Brain pericyte (primary cell): Measurements from ENCODE around the gene TULP4.
"Not testable (repeated sequence)": the region's sequence is repeated elsewhere in the genome, so short reads cannot be mapped to it uniquely, and the experiment has no call there.

Experiments used
- DNase-seq: peaks from one replicate; pipeline ENCODE4 v3.0.0-alpha.2; 2012; ENCODE audit warnings: low read depth, low spot score

Gene TULP4

DNA sequence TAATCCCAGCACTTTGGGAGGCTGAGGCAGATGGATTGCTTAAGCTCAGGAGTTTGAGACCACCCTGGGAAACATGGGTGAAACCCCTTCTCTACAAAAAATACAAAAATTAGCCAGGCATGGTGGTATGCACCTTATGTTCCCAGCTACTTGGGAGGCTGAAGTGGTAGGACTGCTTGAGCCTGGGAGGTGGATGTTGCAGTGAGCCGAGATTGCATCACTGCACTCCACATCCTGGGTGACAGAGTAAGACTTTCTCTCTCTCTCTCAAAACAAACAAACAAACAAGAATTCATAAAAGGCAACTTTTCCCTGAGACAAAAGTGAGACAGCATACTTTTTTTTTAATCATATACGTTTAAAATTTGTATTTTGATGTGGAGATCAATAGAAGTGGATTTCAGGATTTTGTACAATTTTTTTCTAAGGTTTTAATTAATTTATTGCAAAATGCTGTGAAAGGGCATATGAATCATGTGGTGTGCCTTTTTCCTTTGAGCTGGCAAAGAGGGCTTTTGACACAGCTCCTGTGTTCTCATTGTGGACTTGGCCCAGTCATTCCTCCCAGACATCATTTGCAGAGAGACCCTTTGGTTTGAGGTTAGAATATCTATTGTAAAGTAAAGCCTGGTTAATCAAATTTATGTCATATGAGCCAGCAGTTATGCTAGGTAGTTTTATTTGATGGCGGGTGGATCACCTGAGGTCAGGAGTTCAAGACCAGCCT lies 77.1 kb downstream of the TULP4 start:
- no peak for DNase-seq

DNA sequence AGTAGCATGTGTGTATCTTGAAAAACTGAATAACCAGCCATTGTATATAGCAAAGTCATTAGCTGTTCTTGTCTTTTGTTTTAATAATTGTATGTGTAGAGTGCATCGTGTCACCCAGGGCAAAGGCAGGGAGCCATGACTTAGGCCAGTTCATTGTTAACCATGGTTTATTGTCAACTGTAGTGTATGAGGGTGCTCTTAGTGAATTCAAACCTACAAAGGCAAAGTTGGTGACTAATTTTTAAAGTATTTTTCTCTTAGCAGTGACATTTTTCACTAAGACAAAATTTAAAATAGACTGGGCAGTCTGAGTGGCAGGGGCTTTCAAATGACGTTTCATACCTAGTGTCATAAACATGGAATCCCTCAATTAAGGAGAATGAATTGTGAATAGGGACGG lies 79.0 kb downstream of the TULP4 start:
- no peak for DNase-seq

DNA sequence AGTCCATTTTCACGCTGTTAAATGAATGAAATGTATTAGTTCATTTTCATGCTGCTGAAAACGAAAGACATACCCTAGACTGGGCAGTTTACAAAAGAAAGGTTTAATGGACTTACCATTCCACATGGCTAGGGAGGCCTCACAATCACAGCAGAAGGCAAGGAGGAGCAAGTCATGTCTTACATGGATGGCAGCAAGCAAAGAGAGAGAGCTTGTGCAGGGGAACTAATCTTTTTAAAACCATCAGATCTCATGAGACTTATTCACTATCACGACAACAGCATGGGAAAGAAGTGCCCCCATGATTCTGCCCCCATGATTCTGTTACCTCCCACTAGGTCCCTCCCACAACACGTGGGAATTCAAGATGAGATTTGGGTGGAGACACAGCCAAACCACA lies 79.7 kb downstream of the TULP4 start:
- not testable (repeated sequence) for DNase-seq

DNA sequence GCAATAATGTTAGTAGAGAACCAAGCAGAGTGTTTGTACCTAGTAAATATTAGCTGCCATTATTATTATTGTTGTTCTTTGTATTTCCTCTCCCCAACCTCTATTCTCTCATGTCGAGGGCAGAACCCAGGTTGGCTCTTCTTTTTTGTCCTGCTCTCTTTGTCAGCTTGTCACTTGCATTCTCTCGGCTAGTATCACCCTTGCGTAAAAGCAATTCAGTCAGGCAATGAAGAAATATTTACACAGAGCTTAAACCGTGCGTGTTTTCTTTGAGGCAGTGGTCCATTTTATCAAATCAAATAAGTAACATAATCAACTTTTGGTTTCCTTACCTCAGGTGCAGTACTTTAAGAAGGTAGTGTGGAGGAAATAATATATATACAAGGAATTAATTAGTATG lies 83.9 kb downstream of the TULP4 start:
- no peak for DNase-seq

DNA sequence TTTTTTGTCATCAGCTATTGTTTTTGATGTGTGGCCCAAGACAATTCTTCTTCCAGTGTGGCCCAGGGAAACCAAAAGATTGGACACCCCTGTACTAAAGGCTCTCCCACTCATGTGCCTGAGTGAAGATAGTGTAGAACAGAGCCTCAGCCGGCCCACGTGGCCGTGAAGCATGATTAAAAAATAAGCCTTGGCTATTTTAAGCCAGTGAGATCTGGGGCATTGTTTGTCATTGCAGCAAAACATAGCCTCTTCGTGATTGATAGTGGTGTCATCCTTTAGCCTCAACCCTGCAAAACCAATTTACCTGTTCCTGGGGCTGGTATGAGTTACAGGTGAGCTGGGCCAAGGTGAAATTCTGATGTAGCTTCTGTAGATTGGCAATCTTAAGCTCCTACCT lies 85.3 kb downstream of the TULP4 start:
- no peak for DNase-seq

DNA sequence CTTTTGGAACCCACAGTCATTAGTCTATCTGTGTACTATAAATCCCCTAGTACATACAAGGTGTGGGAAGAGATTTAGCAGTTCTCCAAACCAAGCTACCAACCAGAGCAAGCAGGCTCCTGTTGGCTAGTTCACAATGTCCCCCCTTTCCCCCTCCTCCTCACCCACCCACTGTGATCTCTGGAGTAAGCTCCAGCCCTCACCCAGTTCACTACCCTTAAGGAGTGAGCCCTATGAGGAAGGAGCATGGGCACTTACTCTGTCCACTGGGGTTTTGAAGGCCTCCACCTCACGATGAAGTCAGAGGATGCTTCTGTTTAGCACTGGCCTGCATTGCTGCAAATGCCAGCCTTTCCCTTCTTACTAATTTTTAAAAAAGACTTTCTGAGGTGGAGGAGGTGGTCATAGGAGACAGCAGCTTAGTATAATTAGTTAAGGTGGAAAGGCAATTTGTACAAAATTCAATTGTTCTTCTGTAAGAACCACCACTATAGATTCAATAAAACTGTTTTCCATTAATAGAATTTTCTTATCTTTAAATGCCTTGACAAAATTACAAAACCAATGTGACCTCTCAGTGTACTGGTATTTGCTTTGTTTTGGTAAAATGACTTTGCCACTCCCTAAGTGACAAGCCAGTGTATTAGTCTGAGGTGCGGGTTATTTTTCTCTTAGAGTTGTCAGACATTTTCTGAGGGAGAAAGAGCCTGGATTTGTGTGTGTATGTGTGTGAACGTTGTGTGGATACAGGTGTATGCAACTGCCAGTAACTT lies 86.2 kb downstream of the TULP4 start:
- no peak for DNase-seq

DNA sequence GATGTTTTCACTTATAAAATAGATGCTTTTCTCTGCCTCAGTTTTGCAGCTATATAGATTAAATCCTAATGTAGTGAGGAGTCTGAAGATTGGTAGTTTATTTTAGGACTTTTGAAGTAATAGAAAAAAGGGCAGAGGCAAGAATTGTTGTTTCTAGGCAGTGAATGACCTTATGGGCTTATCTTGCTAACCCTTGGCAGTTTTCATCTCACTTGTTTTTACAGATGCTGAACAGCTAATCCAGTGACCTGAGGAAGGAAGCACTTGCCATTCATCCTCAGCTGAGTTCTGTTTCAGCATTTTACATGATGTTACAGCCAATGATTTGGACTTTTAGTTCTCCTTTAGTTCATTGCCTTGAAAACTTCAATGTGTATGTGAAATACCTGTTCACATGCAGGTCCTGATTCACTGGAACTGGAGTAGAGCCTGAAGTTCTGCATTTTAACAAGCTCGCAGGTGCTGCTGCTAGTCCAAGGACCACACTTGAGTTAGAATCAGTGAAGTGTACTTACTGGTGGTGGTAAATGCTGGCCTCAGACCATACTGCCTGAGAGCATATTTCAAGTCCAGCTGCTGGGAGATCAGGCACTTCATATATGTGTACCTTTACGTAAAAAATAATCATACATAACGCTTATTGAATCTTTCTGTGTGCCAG lies 86.9 kb downstream of the TULP4 start:
- no peak for DNase-seq

DNA sequence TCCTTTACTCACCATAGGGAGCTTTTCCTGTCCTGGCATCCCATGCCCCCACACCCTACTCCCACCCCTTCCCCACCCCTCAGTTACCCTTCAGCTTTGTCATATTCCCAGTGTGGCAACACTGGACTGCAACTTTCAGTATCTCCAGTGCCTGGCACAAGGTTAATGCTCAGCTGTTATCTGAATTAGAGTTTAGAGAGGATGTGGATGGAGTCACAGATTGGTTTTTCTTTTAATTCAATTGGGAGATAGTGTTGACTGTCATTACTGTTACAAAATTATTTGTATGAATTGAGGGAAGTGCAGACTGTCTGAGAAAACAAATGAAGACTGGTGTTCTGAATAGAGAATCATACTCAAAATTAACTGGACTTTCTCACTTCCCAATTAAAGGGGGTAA lies 89.9 kb downstream of the TULP4 start:
- no peak for DNase-seq

DNA sequence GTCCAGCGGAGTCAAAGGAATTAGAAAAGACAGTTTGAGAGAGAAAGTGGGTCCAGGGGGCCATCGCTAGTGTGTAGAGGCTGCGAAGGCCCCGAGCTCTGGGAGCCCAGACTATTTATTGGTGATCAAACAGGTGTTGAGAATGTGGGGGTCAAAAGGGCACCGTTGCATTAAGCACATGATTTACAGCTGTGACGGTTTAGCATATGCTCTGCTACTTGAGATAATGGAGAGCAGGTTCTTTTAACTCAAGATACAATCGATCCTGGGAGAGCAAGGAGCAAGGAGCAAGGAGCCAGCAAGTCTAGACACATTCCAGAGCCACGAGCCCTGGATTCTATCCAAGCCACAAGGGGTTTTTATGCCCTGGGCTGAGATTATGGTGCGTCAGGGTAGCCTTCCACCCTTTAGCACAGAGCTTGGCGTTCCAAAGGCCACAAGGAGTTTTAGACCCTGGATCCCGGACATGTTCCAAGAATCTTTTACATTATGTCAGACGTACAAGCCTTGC lies 93.1 kb downstream of the TULP4 start:
- not testable (repeated sequence) for DNase-seq

DNA sequence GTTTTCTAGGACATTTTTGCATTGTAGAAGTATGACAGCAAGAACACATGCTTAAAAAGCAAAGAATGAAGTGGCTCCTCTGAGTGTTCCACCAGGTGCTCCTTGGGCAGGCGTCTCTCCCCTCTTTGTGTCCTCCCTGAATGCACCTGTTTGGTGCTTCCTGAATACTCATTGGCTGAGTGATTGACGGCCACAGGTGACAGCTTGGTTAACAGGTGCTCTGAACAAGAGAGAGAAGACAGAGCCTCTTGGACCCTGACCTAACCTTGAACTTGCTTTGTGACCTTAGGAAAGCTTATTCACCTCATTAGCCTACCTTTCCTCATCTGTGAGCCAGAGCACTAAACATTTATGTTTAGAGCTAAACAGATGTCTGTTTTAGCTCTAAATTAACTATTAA lies 93.7 kb downstream of the TULP4 start:
- DNase-seq, result no peak

DNA sequence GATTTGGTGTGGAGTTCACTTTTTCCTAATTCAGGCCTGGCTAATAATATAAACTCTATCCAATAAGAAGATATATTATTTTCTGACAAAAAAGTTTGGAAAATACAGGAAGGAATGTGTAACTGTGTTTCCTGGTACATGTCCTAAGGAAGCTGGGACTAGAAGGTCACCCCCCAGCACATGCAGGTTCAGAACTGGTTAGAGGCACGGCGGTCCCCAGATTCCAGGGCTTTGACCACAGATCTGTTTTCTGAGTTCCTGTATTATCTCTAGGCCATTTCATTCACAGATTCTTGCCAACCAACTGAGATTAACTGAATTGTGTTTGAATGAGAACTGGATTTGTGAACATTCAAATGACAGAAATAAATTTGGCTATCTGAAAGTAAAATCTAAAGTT lies 94.5 kb downstream of the TULP4 start:
- no peak for DNase-seq

DNA sequence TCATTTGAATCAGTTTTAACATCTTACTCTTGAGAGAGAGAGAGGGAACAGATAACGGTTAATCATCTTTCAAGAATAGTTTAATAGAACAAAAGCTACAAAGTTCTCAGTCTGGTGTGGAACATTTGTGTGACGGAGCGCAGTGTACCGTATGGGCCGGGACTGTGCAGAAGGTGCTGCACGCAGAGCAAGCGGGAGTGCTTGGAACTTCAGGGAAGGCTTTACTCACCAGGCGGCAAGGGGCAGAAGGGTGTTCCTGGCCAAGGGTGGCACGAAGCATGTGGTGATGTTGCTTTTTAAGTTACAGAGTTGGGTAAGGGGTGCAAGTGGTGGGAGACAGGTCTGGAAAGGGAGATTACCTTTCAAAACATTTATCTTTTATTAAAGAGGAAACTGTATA lies 95.7 kb downstream of the TULP4 start:
- no peak for DNase-seq

DNA sequence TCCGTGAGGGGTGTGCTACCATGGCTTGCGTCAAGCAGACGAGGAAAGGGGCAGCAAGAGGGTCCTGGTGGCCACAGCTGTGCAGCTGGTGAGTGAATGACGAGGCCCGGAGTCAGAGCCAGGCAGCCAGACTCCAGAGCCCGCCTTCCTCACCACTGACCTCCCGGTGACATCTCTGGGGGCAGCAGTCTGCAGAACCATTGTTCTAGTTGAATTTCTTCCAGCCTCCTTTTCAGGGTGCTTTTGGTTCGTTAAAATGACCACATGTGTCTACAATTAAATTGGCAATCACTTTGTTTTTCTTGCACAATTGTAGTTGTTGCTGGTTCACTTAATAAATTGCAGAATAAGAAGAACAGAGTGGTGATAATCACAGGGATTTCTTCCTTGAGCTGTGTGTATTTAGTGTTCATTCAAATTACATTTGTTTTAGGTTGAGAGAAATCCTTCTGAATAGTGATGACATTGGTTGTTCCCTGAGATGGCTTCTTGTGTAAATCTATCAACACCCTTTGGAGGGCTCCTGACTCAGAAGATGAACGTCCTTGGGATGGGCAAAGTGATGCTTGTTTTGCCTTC lies 96.4 kb downstream of the TULP4 start:
- peak; percentile 17 for DNase-seq

DNA sequence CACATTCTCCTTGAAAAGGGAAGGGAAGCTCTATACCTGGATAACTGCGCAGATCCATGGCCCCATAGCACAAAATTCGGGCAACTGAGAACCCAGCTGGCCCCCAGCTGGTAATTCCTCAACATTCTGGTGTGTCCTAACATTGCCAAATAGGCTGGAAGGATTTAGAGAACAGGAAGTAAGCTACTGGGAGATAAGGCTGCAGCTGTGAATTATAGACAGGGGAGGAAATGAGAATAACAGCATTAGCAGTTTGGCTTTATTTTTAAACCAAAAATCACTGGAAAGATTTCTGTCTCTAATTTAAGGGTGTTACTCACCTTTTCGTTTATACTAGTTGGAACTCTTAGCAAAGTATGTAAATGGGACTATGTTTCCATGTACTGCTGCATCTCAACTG lies 97.2 kb downstream of the TULP4 start:
- no peak for DNase-seq

DNA sequence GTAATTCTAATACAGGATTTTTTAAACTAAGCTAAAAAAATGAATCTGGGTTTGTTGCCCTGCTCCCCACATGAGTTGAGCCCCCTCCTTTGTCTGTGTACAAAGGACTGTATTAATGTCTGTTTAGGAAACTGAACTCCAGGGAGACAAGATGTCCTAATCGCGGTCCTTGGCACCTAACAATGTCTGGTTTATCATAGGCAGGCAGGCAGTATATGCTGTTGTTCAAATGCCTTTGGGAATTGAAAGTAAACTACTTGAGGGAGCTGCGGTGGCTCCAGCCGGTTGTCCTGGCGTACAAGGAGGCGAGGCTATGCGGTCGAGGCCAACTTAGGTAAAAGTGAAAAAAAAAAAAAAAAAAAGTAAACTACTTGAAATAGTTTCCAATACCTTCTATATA lies 98.5 kb downstream of the TULP4 start:
- DNase-seq, result no peak

DNA sequence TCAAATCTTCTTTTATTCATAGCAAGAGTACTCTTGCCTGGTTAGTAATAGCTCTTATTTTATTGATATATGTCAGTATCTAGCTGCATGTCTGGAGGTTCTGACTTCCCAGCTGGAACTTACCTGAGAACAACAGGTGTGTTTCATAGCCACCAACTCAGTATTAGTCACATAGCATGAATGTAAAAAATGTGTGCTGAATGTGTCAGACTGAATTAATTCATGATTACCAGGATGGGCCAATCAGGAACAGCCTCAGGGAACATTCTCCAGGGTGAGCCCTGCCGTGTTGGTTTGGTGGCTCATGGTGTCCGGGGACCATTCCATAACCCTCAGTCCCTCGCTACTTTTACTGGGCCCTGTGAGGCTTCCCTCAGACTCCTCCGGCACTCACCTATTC lies 99.7 kb downstream of the TULP4 start:
- DNase-seq, result no peak

DNA sequence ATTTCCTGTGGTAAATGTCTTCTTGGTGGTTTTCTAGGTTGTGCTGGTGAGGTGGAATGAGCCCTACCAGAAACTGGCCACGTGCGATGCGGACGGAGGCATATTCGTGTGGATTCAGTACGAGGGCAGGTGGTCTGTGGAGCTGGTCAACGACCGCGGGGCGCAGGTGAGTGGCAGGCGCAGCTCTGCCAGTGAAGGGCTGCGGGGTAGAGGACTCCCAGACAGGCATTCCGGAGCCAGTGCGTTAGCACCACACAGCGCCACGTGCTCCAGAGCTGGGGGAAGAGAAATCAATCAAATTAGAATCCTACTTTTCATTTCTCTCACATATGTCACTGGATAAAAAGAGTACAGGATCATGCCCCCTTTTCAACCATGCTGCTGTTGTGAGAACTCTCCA lies 100.8 kb downstream of the TULP4 start:
- no peak for DNase-seq

DNA sequence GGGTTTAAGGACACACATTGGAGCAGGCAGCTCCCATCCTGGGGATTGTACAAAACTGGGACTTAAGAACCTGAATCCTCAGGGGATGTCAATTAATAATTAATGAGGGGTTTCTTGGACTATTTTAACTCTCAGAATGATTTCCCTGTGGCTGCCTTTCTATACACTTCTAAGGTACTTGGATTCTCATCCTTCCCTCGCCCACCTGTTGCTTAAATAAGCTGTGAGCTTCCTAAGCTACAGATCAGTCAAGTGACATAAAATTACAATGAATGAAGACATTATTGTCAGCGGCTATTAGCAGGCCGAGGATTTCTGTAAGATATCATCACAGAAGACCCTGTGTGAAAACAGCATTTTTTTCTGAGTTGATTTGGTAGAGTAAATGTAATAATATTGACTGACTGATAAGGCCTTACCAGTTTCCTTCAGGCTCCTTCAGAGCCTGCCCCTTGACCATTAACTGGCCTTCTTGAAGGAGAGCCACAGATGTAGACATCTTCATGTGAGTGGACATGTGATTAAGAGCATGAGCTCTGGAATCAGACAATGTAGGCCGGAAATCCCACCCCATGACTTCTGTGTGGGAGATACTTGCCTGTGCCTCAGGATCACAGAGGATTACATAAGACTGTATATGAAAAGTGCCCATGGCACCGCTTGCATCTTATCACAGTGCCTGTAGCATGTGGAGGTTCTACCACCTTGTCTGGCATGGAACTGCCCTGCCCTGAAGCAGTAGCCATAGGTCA lies 101.7 kb downstream of the TULP4 start:
- no peak for DNase-seq

DNA sequence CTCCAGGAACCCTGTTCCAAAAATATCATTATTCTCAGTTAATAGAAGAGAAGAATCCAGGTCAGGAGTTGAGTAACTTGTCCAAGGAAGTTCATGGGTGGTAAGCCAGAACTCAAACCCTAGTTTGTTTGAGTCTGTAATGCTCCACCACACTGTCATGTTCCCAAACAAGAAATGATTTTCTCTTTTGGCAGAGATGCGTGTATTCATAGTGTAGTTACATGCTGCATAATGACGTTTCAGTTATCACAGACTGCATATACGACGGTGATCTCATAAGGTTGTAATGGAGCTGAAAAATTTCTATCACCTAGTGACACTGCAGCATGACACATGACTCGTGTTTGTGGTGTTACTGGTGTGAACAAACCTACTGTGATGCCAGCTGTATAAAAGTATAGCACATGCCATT lies 102.6 kb downstream of the TULP4 start:
- no peak for DNase-seq

DNA sequence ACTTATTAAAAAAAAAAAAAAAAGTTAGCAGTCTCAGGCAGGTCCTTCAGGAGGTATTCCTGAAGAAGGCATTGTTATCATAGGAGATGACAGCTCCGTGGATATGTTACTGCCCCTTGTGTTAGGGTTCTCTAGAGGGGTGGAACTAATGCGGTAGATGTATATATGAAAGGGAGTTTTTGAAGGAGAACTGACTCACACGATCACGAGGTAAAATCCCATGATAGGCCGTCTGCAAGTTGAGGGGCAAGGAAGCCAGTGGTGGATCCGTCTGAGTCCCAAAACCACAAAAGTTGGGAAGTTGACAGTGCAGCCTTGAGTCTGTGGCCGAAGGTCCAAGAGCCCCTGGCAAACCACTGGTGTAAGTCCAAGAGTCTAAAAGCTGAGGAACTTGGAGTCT lies 103.4 kb downstream of the TULP4 start:
- no peak for DNase-seq
